ENCODE results near the gene PROM2.
"Not testable (repeated sequence)": the region's sequence is repeated elsewhere in the genome, so short reads cannot be mapped to it uniquely, and the experiment has no call there.

PROM2 gene

GRCh38 chr2:95262896-95263542 is 11.2 kb upstream of the PROM2 start:
- no peaks in the 10 kb centered on the region for H3K27me3 Mint-ChIP-seq (ENCODE audit: low read depth)
- H3K4me3 Mint-ChIP-seq = no peak overlapping the region
- H3K27ac Mint-ChIP-seq = no peak overlapping the region
- H3K4me1 Mint-ChIP-seq (ENCODE audit: low read depth) = no peaks in the 10 kb centered on the region
- no peaks in the 10 kb centered on the region for H3K36me3 Mint-ChIP-seq (ENCODE audit: low read depth)
- peaks cover 11% of the 10 kb centered on the region for H3K9me3 Mint-ChIP-seq

GRCh38 chr2:95264624-95265023 is 9.6 kb upstream of the PROM2 start:
- Mint-ChIP-seq H3K4me1 (ENCODE audit: low read depth) (no peaks in the 10 kb centered on the region), H3K9me3 (no peaks in the 10 kb centered on the region), H3K27ac (no peak overlapping the region), H3K36me3 (ENCODE audit: low read depth) (no peaks in the 10 kb centered on the region), H3K4me3 (no peak overlapping the region), H3K27me3 (ENCODE audit: low read depth) (no peaks in the 10 kb centered on the region)

GRCh38 chr2:95265182-95265581 is 9.1 kb upstream of the PROM2 start:
- Mint-ChIP-seq H3K9me3 (no peaks in the 10 kb centered on the region), H3K27me3 (ENCODE audit: low read depth) (no peaks in the 10 kb centered on the region), H3K36me3 (ENCODE audit: low read depth) (no peaks in the 10 kb centered on the region), H3K27ac (no peak overlapping the region), H3K4me1 (ENCODE audit: low read depth) (no peaks in the 10 kb centered on the region), H3K4me3 (no peak overlapping the region)

- Mint-ChIP-seq H3K36me3 (ENCODE audit: low read depth) (no peaks in the 10 kb centered on the region), H3K27ac (no peak overlapping the region), H3K4me1 (ENCODE audit: low read depth) (no peaks in the 10 kb centered on the region), H3K27me3 (ENCODE audit: low read depth) (no peaks in the 10 kb centered on the region), H3K9me3 (no peaks in the 10 kb centered on the region), H3K4me3 (no peak overlapping the region)
Measured at GRCh38 chr2:95266781-95267430, 7.3 kb upstream of the PROM2 start.

GRCh38 chr2:95267458-95268210 is 6.6 kb upstream of the PROM2 start:
- no peak overlapping the region for H3K27ac Mint-ChIP-seq
- no peaks in the 10 kb centered on the region for H3K27me3 Mint-ChIP-seq (ENCODE audit: low read depth)
- no peaks in the 10 kb centered on the region for H3K9me3 Mint-ChIP-seq
- H3K4me3 Mint-ChIP-seq = no peak overlapping the region
- H3K36me3 Mint-ChIP-seq (ENCODE audit: low read depth) = no peaks in the 10 kb centered on the region
- H3K4me1 Mint-ChIP-seq (ENCODE audit: low read depth) = no peaks in the 10 kb centered on the region

- Mint-ChIP-seq H3K27ac (no peak overlapping the region), H3K27me3 (ENCODE audit: low read depth) (no peaks in the 10 kb centered on the region), H3K9me3 (no peaks in the 10 kb centered on the region), H3K4me3 (no peak overlapping the region), H3K4me1 (ENCODE audit: low read depth) (no peaks in the 10 kb centered on the region), H3K36me3 (ENCODE audit: low read depth) (no peaks in the 10 kb centered on the region)
Measured at GRCh38 chr2:95268211-95269035, 5.8 kb upstream of the PROM2 start.

- Mint-ChIP-seq H3K4me1 (ENCODE audit: low read depth) (no peaks in the 10 kb centered on the region), H3K27ac (no peak overlapping the region), H3K9me3 (no peaks in the 10 kb centered on the region), H3K36me3 (ENCODE audit: low read depth) (no peaks in the 10 kb centered on the region), H3K4me3 (no peak overlapping the region), H3K27me3 (ENCODE audit: low read depth) (no peaks in the 10 kb centered on the region)
Measured at GRCh38 chr2:95269036-95269680, 5.1 kb upstream of the PROM2 start.

- H3K4me1 Mint-ChIP-seq (ENCODE audit: low read depth); H3K27me3 Mint-ChIP-seq (ENCODE audit: low read depth); H3K27ac Mint-ChIP-seq; H3K9me3 Mint-ChIP-seq; H3K36me3 Mint-ChIP-seq (ENCODE audit: low read depth); H3K4me3 Mint-ChIP-seq: not testable (repeated sequence)
Measured at GRCh38 chr2:95269745-95270144, 4.5 kb upstream of the PROM2 start.

- H3K27me3 Mint-ChIP-seq (ENCODE audit: low read depth) = no peaks in the 10 kb centered on the region
- H3K9me3 Mint-ChIP-seq = no peaks in the 10 kb centered on the region
- no peak overlapping the region for H3K27ac Mint-ChIP-seq
- no peak overlapping the region for H3K4me3 Mint-ChIP-seq
- no peaks in the 10 kb centered on the region for H3K4me1 Mint-ChIP-seq (ENCODE audit: low read depth)
- H3K36me3 Mint-ChIP-seq (ENCODE audit: low read depth) = no peaks in the 10 kb centered on the region
Measured at GRCh38 chr2:95270541-95271081, 3.6 kb upstream of the PROM2 start.

- Mint-ChIP-seq H3K27me3 (ENCODE audit: low read depth) (no peaks in the 10 kb centered on the region), H3K36me3 (ENCODE audit: low read depth) (no peaks in the 10 kb centered on the region), H3K4me1 (ENCODE audit: low read depth) (no peaks in the 10 kb centered on the region), H3K4me3 (no peak overlapping the region), H3K9me3 (no peaks in the 10 kb centered on the region), H3K27ac (no peak overlapping the region)
Measured at GRCh38 chr2:95271381-95271971, 2.8 kb upstream of the PROM2 start.

GRCh38 chr2:95272299-95272751 is 1.9 kb upstream of the PROM2 start:
- no peak overlapping the region for H3K4me3 Mint-ChIP-seq
- H3K9me3 Mint-ChIP-seq = no peaks in the 10 kb centered on the region
- H3K4me1 Mint-ChIP-seq (ENCODE audit: low read depth) = no peaks in the 10 kb centered on the region
- H3K36me3 Mint-ChIP-seq (ENCODE audit: low read depth) = no peaks in the 10 kb centered on the region
- H3K27ac Mint-ChIP-seq = no peak overlapping the region
- no peaks in the 10 kb centered on the region for H3K27me3 Mint-ChIP-seq (ENCODE audit: low read depth)

- Mint-ChIP-seq H3K36me3 (ENCODE audit: low read depth) (no peaks in the 10 kb centered on the region), H3K4me1 (ENCODE audit: low read depth) (no peaks in the 10 kb centered on the region), H3K27me3 (ENCODE audit: low read depth) (no peaks in the 10 kb centered on the region), H3K9me3 (no peaks in the 10 kb centered on the region), H3K27ac (no peak overlapping the region), H3K4me3 (no peak overlapping the region)
Measured at GRCh38 chr2:95272781-95273180, 1.5 kb upstream of the PROM2 start.

GRCh38 chr2:95273566-95274290 is 521 bp upstream of the PROM2 start:
- H3K36me3 Mint-ChIP-seq (ENCODE audit: low read depth) = no peaks in the 10 kb centered on the region
- no peaks in the 10 kb centered on the region for H3K27me3 Mint-ChIP-seq (ENCODE audit: low read depth)
- H3K4me3 Mint-ChIP-seq = no peak overlapping the region
- H3K4me1 Mint-ChIP-seq (ENCODE audit: low read depth) = no peaks in the 10 kb centered on the region
- no peaks in the 10 kb centered on the region for H3K9me3 Mint-ChIP-seq
- no peak overlapping the region for H3K27ac Mint-ChIP-seq

All from T-helper 1 cell treated with Interleukin-12 subunit alpha and Interleukin-12 subunit beta and Interleukin-4 antibody, amounts not matched to agents 30 μg/mL and 1 μg/mL, for 36 hours (primary cell).